Measurements from ENCODE around the gene IFNL3.
"Not testable (repeated sequence)": the region's sequence is repeated elsewhere in the genome, so short reads cannot be mapped to it uniquely, and the experiment has no call there.

Gene IFNL3

GRCh38 chr19:39224910-39225309, 19.9 kb downstream of the IFNL3 start:
- no peak for DNase-seq
- intact Hi-C loops (cut with DNase I): no loop called here

GRCh38 chr19:39223703-39224279, 21.0 kb downstream of the IFNL3 start:
- DNase-seq: no peak
- intact Hi-C loops (cut with DNase I): no loop called here

DNA sequence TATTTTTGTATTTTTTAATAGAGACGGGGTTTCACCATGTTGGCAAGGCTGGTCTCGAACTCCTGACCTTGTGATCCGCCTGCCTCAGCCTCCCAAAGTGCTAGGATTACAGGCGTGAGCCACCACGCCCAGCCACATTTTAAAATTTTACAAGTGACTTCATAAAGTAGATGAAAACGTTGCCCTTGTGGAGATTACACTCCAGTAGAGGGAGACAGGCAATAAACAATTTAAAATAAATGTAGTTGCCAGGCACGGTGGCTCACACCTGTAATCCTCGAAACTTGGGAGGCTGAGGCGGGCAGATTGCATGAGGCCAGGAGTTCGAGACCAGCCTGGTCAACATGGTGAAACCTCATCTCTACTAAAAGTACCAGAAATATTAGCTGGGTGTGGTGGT, 25.7 kb downstream of the IFNL3 start:
- intact Hi-C loops (cut with DNase I); DNase-seq: not testable (repeated sequence)

DNA sequence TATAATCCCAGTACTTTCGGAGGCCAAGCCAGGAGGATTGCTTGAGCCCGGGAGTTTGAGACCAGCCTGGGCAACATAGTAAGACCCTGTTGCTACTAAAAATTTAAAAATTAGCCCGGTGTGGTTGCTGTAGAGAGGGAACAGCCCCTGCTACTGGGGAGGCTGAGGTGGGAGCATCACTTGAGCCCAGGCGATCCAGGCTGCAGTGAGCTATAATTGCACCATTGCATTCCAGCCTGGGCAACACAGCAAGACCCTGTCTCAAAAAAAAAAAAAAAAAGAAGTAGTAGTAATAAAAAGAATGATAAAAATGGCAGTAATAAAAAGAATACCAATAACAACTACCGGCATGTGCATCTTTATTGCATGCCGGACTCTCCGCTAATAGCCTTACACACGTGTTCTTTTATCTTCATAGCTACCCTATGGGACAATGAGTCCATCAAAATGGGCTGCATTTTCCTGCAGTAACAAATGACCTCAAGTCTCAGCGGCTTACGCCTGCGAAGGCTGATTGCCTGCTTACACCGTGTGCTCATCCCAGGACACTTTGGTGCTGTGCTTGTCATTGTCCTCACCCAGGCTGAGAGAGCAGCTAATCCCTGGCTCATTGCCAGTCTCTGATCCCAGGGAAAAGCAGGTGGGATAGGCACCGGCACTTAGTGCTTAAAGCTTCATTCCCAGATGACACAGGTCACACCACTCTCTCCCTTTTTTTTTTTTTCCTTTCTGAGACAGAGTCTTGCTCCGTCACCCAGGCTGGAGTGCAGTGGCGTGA, 26.4 kb downstream of the IFNL3 start:
- intact Hi-C loops (cut with DNase I): no loop called here

DNA sequence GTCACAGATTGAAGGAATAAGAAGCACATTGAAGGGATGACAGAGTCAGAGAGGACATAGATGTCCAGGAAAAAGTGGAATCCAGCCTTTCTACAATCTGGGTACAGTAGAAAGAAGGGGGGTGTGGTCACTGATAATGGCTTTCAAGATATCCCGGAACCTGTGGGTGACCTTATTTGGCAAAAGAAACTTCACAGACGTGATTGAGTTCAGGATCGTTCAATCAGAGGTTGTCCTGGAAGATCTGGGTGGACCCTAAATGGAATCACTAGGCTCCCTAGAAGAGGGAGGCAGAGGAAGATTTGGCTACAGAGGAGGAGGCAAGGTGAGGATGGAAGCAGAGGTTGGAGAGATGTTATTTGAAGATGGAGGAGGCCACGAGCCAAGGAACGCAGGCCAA, 27.7 kb downstream of the IFNL3 start:
- DNase-seq: no peak
- intact Hi-C loops (cut with DNase I): no loop called here

More for the DNA sequence above, 26.4 kb downstream of the IFNL3 start:
- no peak for DNase-seq

- DNase-seq; intact Hi-C loops (cut with DNase I): not testable (repeated sequence)
Measured at GRCh38 chr19:39215323-39215722, 29.5 kb downstream of the IFNL3 start.

DNA sequence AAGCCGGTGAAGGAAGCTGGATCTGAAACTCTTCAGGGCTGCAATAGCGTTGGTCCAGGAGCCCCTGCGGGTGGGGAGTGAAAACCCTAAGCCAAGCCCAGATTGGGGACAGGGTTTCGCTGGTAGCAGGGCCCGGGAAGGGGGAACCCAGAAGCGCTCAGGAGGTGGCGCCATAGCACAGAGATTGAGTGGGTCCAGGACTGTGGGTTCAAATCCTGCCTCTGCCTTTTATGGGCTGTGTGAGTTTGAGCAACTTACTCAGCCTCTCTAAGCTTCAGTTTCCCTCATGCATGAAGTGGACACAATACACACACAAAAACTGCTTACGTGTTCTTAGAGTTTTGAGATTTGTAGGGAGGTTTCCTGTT, 32.4 kb downstream of the IFNL3 start:
- intact Hi-C loops (cut with DNase I): no loop called here
- peak in 23 of 42 donors; percentile 4 to 53 (median 25) for DNase-seq

GRCh38 chr19:39211731-39212374, 33.0 kb downstream of the IFNL3 start:
- DNase-seq: no peak
- intact Hi-C loops (cut with DNase I): no loop called here

DNA sequence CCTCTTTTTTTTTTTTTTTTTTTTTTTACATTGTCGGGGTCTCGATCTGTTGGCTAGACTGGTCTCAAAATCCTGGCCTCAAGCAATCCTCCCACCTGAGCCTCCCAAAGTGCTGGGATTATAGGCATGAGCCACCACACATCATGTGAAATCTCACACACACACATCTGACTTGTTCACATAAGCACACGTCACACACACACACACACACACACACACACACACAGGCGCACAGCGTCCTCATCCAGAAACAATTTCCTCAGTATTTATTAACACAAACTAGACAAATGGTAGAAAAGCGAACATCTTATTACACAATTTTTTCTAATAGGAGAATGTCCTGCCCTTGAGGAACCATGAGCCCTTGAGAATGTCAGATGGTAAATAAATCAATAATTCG, 35.6 kb downstream of the IFNL3 start:
- intact Hi-C loops (cut with DNase I): no loop called here

DNA sequence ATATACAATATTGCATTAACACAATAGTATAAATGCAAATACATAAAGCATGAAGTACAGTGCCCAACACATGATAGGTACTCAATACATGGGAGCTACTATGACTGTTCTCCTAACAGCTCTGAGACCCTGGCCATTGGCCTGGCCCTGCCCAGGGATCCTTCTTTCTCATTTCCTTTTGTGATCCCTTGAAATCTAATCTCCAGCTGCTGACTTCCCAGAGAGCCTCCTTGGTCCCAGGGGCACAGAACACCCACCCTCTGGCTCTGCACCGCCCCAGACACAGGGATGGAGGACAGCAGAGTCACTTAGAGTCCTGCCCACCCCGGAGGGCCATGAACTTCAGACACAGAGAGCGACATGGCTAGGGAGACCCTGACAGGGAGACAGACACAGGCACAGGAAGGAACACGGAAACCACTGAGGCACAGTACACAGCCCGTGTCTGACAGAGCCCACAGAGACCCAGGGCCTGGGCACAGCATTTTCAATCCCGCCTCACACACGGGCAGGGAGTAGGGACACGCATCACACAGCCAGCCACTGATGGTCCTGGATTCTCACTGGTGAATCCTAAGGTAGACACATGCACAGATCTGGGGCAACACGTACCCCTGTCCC, 36.5 kb downstream of the IFNL3 start:
- DNase-seq: no peak
- intact Hi-C loops (cut with DNase I): no loop called here

More for the DNA sequence above, 35.6 kb downstream of the IFNL3 start:
- DNase-seq: no peak

DNA sequence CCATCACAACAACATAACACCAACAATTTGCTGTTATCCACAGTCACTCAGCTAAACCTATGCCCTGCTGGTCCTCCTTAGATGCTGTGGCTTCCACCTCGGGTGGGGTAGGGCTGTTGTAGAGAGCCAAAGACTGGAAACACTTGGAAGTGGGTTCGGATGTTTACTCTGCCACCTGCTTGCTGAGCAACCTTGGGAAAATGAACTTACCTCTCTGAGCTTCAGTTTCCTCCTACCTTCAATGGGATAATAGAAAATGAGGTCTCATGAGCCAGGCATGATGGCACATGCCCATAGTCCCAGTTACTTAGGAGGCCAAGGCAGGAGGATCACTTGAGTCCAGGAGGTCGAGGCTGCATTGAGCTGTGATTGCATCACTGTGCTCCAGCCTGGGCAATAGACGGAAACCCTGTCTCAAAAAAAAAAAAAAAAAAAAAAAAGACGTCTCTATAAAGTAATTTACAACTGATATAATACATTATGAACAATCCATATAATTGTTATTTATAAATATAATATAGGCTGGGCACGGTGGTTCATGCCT, 37.4 kb downstream of the IFNL3 start:
- no peak for DNase-seq

GRCh38 chr19:39206122-39206521, 38.7 kb downstream of the IFNL3 start:
- intact Hi-C loops (cut with DNase I): no loop called here
- no peak for DNase-seq

More for the DNA sequence above, 37.4 kb downstream of the IFNL3 start:
- intact Hi-C loops (cut with DNase I): no loop called here

- DNase-seq: no peak
- intact Hi-C loops (cut with DNase I): no loop called here
Measured at GRCh38 chr19:39205449-39205764, 39.4 kb downstream of the IFNL3 start.

- DNase-seq: no peak
- intact Hi-C loops (cut with DNase I): no loop called here
Measured at GRCh38 chr19:39203372-39204341, 41.1 kb downstream of the IFNL3 start, which contains the start of gene SYCN. Gene SYCN (minus strand): TSS chr19:39204263. CDS start chr19:39204254, 9 bp downstream.

DNA sequence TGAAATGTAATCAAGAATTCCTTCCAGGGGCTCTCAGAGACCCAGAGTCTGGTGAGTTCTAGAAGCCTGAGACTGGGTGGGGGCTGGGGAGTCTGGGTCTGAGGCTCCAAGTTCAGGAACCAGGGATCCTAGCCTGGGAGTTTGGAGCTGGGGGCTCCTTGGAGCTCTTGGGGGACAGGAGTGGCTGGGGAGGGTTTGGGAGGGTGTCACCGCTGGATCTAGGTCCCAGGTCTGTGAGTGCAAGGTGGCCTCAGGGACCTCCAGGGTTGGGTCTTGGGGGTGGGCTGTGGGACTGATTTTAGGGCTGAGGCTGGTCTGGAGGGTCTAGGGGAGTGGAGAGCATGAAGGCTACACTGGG, 41.8 kb downstream of the IFNL3 start:
- intact Hi-C loops (cut with DNase I): no loop called here
- no peak for DNase-seq

DNA sequence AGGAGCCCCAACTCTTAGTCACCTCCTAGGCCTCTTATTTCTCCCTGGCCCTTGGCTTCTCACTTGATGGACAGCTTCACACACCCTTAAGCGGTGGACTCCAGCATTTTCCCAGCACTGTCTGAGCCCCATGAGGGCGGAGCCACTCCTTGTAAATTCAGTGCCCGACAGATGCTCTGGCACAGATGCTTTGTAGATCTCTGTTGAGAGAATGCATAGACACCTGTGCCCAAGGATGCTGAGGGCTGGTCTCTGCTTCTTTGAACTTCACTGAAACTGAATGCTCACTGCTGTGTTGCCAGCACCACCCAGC, 44.0 kb downstream of the IFNL3 start:
- DNase-seq: no peak

GRCh38 chr19:39200066-39200802, 44.6 kb downstream of the IFNL3 start:
- intact Hi-C loops (cut with DNase I): no loop called here
- no peak for DNase-seq

More for the DNA sequence above, 44.0 kb downstream of the IFNL3 start:
- intact Hi-C loops (cut with DNase I): no loop called here

DNA sequence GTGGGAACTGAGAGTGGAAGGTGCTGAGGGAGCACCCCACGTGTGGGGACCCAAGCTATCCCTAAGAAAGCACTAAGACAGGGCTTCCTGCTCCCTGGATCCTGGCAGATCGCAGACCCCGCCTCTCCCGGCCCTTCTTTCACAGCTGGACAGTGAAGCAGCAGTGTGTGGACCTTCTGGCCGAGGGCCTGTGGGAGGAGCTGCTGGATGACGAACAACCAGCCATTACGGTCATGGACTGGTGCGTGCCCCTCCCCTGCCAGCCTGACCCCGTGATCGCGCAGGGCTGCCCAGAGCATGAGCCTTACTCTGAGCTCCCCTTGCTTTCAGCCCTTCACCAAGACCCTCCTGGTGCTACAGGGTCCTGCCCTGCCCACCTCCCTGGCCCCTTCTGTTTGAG, 45.8 kb downstream of the IFNL3 start:
- intact Hi-C loops (cut with DNase I): no loop called here
- DNase-seq: peak in 41 of 42 donors; percentile 11 to 85 (median 66)
